GM18526 (cell line): ENCODE measurements around the gene PDE8A.

Experiments
- POLR2A ChIP-seq: IDR thresholded peaks from 3 replicates; pipeline ENCODE4 v1.6.1; 2011; ENCODE audit not compliant: insufficient read length; ENCODE audit errors: extremely low read depth

PDE8A gene

DNA sequence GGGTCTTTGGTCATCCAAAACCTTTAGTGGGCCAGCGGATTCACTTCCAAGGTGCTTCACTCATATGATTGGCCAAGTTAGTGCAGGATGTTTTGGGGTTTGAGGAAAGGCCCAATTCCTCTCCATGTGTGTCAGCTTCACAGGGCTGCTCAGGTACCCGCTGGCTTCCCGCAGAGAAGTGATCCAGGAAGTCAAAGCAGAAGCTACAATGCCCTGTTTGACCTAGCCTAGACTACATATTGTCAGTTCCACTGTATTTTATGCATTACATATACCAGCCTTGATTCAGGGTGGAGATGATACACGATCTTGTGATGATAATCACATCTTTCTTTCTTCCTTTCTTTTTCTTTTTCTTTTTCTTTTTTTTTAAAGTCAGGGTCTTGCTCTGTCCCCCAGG is 32.1 kb downstream of the PDE8A start:
- no peak for TF ChIP-seq POLR2A

DNA sequence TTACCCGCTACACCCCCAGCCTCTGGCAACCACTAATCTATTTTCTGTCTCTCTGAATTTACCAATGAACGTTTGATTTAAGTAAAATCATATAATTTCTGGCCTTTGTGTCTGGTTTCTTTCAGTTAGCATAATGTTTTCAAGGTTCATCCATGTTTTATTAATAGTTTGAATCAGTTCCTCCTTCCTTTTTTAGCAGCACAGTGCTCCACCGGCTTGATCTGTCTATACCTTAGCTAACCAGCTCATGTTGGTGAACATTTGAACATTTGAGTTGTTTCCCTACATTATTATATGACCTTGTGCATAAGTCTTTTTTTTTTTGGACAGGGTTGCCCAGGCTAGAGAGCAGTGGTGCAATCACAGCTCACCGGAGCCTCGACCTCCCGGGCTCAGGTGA is 33.3 kb downstream of the PDE8A start:
- no peak for TF ChIP-seq POLR2A

DNA sequence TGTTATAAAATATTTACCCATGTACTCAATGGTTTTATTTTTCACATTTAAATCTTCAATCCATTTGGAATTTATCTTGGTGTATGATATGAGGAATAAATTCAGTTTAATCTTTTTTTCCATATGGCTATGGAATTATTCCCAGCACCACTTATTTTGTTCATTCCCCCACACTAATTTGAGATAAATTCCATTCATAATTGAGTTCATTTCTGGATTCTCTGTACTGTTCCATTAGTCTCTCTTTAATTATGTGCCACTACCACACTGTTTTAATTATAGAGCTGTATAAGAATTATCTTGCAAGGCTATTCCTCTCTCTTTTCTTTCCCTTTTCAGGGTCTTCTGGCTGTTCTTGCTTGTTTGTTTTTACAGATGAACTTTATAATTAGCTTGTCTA is 34.6 kb downstream of the PDE8A start:
- no peak for TF ChIP-seq POLR2A

DNA sequence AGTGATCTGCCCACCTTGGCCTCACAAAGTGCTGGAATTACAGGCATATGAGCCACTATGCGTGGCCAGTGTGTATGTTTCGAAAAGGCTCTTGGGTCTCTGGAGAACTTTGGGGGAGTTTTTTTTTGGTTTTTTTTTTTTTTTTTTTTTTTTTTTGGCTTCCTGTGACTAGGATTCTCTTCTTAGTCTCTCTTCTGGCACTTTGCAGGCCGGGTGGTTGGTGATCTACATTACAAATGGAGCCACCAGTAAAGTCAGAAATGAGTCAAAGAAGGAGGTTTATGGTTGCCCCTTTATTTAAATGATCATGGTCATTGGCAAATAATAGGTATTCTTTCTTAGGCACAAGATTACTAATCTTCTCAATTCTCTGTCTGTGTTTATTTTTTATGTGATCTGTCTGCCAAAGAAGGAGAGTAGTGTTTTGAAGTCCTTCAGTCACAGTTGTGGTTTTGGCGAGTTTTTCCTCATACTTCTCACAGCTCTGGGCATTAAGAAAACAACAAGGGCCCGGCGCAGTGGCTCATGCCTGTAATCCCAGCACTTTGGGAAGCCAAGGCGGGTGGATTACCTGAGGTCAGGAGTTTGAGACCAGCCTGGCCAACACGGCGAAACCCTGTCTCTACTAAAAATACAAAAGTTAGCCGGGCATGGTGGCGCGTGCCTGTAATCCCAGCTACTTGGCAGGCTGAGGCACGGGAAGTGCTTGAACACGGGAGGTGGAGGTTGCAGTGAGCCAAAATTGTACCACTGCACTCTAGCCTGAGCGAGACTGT is 38.3 kb downstream of the PDE8A start:
- TF ChIP-seq POLR2A = no peak

DNA sequence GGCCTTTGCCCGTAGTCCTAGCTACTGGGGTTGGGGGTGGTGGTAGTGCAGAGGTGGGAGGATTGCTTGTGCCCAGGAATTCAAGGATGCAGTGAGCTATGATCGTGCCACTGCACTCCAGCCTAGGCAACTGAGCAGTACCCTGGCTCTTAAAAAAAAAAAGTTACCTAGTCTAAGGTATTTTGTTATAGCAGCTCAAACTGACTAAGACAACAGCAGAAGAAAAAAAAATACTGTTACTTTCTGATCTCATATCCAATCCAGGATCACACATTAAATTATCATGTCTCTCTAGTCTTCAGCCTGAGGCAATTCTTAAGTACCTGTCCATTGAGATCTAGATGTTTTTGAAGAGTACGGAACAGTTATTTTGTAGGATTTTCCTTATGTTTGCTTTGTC is 39.8 kb downstream of the PDE8A start:
- no peak for TF ChIP-seq POLR2A

DNA sequence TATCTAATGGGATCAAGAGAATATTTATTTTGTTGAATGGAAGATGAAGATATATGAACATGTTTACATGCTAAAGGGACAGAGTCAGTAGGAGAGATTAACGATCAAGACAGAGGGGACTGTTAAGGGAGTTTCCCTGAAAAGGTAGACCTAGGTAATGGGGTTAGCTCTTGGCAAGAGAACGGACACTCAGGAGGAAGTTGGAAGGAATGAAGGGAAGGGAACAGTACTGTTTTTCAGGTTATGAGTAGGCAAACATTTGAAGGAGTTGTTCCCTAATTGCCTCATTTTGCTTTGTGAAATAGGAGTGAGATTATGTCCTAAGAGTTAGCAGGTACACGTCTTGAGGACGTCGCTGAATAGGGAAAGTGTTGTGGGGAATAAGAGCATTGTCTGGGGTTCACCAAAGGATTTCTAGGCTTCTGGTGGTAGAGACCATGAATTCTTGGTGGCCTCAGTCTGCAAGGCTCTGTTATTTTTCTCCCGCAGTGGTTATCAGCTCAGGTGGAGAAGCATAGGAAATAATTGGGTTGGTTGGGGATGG is 41.3 kb downstream of the PDE8A start:
- no peak for TF ChIP-seq POLR2A

DNA sequence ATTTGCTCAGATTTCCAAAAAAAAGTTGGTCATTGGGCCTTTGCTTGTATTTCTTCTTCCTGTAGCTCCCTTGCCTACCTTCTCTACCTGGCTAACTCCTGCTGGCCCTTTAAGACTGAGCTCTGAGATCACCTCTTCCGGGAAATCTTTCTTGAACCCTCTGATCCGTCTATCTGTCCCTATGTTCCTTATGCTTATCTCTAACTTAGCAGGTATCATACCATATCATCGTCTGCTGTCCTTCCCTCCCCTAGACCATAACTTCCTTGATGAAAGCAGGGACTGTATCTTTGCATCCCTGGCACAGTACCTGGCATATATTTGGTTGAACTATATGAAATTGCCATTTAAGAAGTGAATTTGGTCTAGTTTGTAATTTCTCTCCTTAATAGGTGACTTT is 42.3 kb downstream of the PDE8A start:
- TF ChIP-seq POLR2A = no peak

DNA sequence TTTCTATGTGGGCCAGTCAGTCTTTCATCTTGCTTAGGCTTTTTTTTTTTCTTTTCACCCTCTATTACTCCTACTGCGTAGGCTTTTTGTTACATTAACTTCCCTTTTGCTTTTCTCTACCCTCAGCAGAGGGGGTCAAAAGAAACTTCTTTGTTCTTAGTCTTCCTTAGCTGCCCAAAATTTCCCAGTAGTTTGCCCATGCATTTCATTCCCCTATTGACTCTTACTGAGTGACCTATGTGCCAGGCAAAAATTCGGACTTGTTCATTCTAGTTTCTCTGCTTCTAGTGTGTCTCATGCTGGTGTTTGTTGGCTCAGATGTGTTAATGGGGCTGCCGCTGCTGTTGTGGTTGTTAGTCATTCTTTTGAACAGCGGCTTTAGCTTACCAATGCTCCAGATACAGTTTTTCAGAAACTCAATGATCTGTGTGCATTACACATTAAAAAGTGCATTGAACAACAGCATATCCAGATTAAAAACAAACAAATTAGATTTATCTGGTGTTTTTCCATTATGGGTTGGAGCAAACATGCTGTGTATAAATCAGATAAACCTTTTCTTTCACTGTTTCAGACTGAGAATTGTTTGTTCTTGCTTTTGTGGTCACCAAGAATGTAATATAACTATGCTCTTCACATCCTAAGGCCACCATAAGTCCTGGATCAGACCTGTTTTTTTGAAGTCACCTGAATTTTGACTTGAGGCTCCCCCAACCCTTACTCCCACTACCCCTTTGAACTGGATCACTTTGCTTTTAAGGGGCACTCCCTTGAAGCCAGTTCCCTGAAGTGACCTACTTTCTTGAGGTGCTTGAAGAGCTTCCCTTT is 43.1 kb downstream of the PDE8A start:
- TF ChIP-seq POLR2A = no peak

DNA sequence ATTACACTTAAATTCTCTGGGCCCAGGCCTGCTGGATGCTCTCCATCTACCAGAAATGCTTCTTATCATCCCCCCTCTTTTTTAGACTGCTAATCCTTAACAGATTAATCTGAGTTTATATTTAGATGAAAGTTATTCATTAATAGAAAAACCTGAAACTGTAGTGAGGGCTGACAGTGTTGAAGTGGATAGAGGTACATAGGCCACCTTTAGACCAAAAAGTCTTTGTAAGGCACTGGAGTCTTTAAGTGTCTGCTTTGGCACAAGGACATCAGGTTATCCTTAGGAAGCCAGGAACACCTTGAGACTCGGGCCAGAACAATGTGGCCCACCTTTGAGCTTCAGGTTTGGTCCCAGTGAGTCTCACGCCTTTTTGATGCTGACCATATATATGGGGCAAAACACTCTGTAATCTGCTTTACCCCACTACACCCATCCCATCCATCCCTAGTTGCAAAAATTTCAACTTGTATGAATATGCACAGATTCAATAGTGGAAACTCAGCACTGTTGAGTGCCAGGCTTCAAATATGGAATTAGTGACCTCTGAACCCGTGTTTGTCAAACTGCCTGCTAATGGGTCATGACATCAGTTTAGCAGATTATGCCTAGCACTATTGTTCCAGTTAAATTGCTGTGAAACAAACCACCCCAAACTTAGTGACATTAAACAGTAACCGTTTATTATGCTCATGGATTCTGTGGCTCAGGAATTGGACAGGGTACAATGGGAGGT is 44.0 kb downstream of the PDE8A start:
- TF ChIP-seq POLR2A = no peak

DNA sequence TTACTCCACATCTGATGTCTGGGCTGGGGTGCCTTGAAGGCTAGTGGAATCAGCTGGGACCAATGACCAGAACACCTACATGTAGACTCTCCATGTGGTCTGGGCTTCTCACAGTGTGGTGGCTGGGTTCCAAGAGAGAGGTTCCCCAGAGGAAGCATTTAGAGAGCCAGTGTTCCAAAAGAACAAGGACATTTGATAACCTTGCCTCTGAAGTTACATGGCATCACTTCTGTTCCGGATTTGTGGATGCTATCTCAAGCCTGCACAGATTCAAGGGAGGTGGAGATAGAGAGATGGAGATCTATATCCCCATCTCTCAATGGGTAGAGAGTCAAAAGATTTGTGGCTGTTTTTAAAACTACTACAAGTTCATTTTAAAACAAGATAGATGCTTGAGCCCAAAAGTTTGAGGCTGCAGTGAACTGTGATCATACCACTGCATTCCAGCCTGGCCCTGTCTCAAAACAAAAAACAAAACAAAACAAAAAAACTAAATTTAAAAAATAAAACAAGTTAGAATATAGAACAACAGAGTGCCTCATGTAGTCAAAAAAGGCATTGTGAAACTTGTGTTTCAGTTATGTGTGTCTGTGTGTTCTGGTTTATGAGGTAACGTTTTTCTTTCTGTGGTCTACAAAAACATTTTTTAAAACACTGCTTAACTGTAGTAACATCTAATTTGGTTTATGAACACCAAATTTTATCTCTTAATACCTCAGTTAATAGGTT is 44.8 kb downstream of the PDE8A start:
- no peak for TF ChIP-seq POLR2A

DNA sequence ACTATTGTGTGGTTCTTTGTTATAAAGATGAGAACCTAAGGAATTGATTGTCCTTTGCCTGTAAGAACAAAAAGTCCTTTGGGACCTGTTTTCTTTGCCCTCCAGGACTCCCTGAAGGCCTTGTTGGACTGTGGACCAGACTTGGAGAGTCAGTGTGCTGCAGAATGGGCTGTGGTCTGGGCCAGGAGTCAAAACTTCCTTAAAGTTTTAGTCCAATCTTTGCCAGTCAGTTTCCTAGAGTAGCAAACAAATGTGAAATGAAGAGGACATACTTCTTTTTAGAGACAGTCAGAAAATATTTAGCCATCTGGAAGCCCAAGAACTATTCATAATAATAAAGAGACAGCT is 45.4 kb downstream of the PDE8A start:
- no peak for TF ChIP-seq POLR2A

DNA sequence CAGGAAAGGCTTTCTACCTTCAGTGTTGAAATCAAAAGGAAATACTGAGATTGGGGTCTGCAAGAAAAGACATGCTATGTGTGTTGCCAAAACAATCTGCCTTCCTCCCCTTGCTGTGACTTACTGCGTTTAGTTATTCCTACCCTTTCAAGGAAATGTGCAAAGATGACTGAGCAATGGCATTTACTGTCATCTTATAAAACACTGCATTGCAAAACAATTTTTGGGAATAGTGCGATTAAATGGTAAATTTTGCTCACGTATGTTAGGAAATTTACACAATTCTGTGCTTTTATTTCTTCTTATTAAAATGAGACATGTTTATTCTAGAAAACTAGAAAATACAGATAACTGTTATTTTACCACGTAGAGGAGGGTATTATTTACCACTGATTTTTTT is 45.8 kb downstream of the PDE8A start:
- no peak for TF ChIP-seq POLR2A

DNA sequence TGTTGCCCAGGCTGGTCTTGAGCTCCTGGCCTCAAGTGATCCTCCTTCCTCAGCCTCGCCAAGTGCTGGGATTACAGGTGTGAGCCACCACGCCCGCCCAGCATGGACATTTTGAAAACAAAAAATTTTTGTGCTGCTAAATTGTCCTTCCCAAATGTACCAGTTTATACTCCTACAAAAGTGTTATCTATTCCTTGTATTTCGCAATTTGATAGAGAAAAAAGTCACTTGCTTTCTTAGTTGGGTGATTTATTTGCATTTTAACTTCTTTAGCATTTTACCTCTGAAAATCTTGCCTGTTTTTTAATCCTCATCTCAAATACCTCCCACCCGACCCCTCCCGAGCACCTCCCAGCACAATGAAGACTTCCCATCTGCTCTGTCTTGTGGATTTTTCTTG is 46.8 kb downstream of the PDE8A start:
- TF ChIP-seq POLR2A = no peak

DNA sequence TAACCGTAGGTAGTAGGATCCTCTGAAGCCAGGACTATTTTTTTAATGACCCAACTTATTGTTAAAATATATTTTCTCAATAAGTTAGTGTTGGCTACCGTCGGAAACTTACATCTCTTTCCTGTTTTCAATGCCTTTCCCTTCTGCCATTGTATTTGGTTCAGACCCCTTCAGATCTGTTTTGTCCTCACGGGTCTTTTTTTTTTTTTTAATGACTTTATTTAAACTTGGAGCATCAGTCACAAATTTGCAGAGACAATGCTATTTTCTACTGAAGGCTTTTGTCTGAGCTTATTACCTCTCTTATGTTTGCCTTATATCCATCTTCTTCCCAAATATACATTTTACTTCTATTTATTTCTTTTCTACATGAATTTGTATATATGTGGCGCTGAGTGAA is 47.6 kb downstream of the PDE8A start:
- no peak for TF ChIP-seq POLR2A
